HepG2 (cell line): ENCODE results near the gene ZNF684. TPM values are rescaled to one million over a fixed set of nuclear protein-coding genes. Genes with fewer than 3 reads are reported as not detected.
A peak's percentile ranks its signal among the peaks of the same experiment; 100 is the strongest.

Experiments used
- ESRRA ChIP-seq: sonication (generic); formaldehyde crosslinking; IDR thresholded peaks from 2 replicates; pipeline ENCODE4 v1.5.1; 2020; ENCODE audit warnings: mild to moderate bottlenecking, low read depth, missing genetic modification reagents
- KLF12 ChIP-seq: sonication (generic); formaldehyde crosslinking; IDR thresholded peaks from 2 replicates; pipeline ENCODE4 v1.4.0; 2020; ENCODE audit warnings: missing genetic modification reagents, borderline replicate concordance
- KMT2A ChIP-seq: sonication (generic); formaldehyde crosslinking; IDR thresholded peaks from 2 replicates; pipeline ENCODE4 v1.4.0; 2020; ENCODE audit warnings: missing genetic modification reagents
- NR1H2 ChIP-seq: sonication (generic); formaldehyde crosslinking; IDR thresholded peaks from 2 replicates; pipeline ENCODE4 v1.8.1; 2022; ENCODE audit warnings: low read depth, missing genetic modification reagents, borderline replicate concordance
- SIN3B ChIP-seq: fragments of 150-350 bp; IDR thresholded peaks from 2 replicates; pipeline ENCODE4 v1.6.1; 2014; ENCODE audit warnings: low read length
- SP140L ChIP-seq: sonication (generic); formaldehyde crosslinking; IDR thresholded peaks from 2 replicates; pipeline ENCODE4 v1.4.0; 2020; ENCODE audit warnings: missing genetic modification reagents, borderline replicate concordance
- XBP1 ChIP-seq: sonication (generic); formaldehyde crosslinking; IDR thresholded peaks from 2 replicates; pipeline ENCODE4 v1.5.0; 2020; ENCODE audit warnings: missing genetic modification reagents
- ZNF543 ChIP-seq: sonication (generic); formaldehyde crosslinking; IDR thresholded peaks from 2 replicates; pipeline ENCODE4 v1.4.0; 2020; ENCODE audit warnings: mild to moderate bottlenecking, missing genetic modification reagents
- ZNF549 ChIP-seq: sonication (generic); formaldehyde crosslinking; IDR thresholded peaks from 2 replicates; pipeline ENCODE4 v1.5.0; 2020; ENCODE audit warnings: missing genetic modification reagents
- ZNF75D ChIP-seq: sonication (generic); formaldehyde crosslinking; IDR thresholded peaks from 2 replicates; pipeline ENCODE4 v1.8.1; 2023; ENCODE audit warnings: missing genetic modification reagents, mild to moderate bottlenecking, borderline replicate concordance
- polyA plus RNA-seq, 8 experiments: library from polyadenylated mRNA; depleted of rRNA in 3 of 8; stranded (reverse) in 7 of 8; unstranded in 1 of 8; fragments of >200 nt; fragmentation: Illumina TruSeq in 4 of 8; extraction: Trizol in 4 of 8; gene quantifications; 2 replicates each; pipeline versions ENCODE4 v1.2.1 to v1.2.3, GENCODE V29; 2011 to 2016; ENCODE audit warnings: low read depth in 4 of 8, missing spikeins in 1 of 8, mixed read lengths in 1 of 8; ENCODE audit not compliant: insufficient read depth in 1 of 8
- total RNA-seq, 5 experiments: library from RNA; depleted of rRNA; stranded (reverse); fragments of >200 nt; fragmentation: Illumina TruSeq; extraction: Trizol; gene quantifications; 2 replicates each; pipeline ENCODE4 v1.2.3, GENCODE V29; 2016; ENCODE audit warnings: low read depth in 1 of 5
- TF ChIP-seq, protein P1 (sequence below): sonication (generic); formaldehyde crosslinking; conservative IDR thresholded peaks from 2 replicates; pipeline ENCODE4 v1.4.0; 2020; ENCODE audit warnings: missing genetic modification reagents
- TF ChIP-seq, protein P2 (sequence below): sonication (generic); formaldehyde crosslinking; IDR thresholded peaks from 2 replicates; pipeline ENCODE4 v1.4.0; 2020; ENCODE audit warnings: missing genetic modification reagents
- TF ChIP-seq, protein P3 (sequence below): sonication (generic); formaldehyde crosslinking; IDR thresholded peaks from 2 replicates; pipeline ENCODE4 v1.9.0; 2021; ENCODE audit warnings: missing genetic modification reagents, mild to moderate bottlenecking, borderline replicate concordance
- TF ChIP-seq, protein P4 (sequence below): sonication (generic); formaldehyde crosslinking; IDR thresholded peaks from 2 replicates; pipeline ENCODE4 v1.4.0; 2020; ENCODE audit warnings: mild to moderate bottlenecking, low read depth, missing genetic modification reagents
- TF ChIP-seq, protein P5 (sequence below): sonication (generic); formaldehyde crosslinking; IDR thresholded peaks from 2 replicates; pipeline ENCODE4 v1.5.0; 2020; ENCODE audit warnings: missing genetic modification reagents

The ZNF684 gene
- total and polyA plus RNA-seq, 2 of the 13 experiments (the other 11 are each of a cell fraction or from before 2014, with no cell fraction given): 6.5 to 15.2 TPM

DNA sequence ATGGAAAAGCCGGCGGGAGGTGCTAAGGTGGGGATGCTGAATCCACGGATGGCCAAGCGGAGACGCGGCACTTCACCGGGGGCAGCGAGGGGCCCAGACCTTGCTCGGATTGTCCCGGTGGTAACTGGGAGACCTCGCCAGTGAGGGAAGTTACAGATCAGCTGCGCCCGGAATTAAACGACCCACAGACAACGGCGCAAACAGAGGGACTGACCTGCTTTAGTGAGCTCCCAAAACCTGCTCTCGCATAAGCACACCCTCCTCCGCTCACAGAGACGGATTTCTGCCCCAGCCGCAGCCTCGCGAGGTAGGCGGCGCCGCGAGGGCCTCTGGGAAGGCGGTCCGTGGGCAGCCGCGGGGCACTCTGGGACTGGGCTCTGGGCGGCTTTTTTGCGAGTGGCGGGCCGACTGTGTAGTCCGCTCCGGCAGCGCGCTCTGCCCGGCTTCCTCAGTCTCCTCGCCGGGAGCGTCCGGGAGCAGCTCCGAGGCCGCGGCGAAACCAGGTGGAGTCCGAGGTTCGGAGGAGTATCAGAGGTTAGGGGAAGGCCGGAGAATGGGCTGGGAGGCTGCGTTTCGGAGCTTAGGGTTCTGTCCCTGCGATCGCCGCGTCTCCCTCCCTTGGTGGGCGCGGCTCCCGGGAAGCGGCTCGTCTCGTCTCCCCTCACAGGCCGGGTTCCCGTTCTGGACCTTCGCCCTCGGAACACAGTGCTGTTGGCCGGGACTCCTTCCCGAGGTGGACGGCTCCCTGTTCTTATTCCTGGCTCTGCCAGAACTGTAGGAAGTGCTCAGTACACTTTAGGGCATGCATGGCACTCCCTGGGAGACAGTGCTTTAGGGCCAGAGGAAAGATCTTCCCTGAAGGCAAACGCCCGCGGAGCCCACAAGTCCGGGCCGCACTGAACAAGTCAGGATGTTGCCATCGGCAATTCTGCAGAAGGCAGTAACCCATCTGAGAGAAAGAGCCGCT, 22.8 kb upstream of the ZNF684 start, which contains the start of gene EXO5 (continued):
- TF ChIP-seq, protein P1, sequence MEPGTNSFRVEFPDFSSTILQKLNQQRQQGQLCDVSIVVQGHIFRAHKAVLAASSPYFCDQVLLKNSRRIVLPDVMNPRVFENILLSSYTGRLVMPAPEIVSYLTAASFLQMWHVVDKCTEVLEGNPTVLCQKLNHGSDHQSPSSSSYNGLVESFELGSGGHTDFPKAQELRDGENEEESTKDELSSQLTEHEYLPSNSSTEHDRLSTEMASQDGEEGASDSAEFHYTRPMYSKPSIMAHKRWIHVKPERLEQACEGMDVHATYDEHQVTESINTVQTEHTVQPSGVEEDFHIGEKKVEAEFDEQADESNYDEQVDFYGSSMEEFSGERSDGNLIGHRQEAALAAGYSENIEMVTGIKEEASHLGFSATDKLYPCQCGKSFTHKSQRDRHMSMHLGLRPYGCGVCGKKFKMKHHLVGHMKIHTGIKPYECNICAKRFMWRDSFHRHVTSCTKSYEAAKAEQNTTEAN (CRISPR knock-in tag): peak; percentile 82
- TF ChIP-seq ZNF549: 0 out of 2 replicates have a peak, but pooled peaks have one; percentile 42
- peak; percentile 93; the same call in 1 of the 2 replicates for TF ChIP-seq XBP1 (CRISPR knock-in tag)
- TF ChIP-seq ESRRA (CRISPR knock-in tag): 0 out of 2 replicates have a peak, but pooled peaks have one; percentile 45
- TF ChIP-seq, protein P2, sequence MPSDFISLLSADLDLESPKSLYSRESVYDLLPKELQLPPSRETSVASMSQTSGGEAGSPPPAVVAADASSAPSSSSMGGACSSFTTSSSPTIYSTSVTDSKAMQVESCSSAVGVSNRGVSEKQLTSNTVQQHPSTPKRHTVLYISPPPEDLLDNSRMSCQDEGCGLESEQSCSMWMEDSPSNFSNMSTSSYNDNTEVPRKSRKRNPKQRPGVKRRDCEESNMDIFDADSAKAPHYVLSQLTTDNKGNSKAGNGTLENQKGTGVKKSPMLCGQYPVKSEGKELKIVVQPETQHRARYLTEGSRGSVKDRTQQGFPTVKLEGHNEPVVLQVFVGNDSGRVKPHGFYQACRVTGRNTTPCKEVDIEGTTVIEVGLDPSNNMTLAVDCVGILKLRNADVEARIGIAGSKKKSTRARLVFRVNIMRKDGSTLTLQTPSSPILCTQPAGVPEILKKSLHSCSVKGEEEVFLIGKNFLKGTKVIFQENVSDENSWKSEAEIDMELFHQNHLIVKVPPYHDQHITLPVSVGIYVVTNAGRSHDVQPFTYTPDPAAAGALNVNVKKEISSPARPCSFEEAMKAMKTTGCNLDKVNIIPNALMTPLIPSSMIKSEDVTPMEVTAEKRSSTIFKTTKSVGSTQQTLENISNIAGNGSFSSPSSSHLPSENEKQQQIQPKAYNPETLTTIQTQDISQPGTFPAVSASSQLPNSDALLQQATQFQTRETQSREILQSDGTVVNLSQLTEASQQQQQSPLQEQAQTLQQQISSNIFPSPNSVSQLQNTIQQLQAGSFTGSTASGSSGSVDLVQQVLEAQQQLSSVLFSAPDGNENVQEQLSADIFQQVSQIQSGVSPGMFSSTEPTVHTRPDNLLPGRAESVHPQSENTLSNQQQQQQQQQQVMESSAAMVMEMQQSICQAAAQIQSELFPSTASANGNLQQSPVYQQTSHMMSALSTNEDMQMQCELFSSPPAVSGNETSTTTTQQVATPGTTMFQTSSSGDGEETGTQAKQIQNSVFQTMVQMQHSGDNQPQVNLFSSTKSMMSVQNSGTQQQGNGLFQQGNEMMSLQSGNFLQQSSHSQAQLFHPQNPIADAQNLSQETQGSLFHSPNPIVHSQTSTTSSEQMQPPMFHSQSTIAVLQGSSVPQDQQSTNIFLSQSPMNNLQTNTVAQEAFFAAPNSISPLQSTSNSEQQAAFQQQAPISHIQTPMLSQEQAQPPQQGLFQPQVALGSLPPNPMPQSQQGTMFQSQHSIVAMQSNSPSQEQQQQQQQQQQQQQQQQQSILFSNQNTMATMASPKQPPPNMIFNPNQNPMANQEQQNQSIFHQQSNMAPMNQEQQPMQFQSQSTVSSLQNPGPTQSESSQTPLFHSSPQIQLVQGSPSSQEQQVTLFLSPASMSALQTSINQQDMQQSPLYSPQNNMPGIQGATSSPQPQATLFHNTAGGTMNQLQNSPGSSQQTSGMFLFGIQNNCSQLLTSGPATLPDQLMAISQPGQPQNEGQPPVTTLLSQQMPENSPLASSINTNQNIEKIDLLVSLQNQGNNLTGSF (CRISPR knock-in tag): peak; percentile 95
- no peak; the same call in 1 of the 2 replicates for TF ChIP-seq ZNF75D (CRISPR knock-in tag)
- TF ChIP-seq KLF12 (CRISPR knock-in tag): peak; percentile 89
- TF ChIP-seq, protein P3, sequence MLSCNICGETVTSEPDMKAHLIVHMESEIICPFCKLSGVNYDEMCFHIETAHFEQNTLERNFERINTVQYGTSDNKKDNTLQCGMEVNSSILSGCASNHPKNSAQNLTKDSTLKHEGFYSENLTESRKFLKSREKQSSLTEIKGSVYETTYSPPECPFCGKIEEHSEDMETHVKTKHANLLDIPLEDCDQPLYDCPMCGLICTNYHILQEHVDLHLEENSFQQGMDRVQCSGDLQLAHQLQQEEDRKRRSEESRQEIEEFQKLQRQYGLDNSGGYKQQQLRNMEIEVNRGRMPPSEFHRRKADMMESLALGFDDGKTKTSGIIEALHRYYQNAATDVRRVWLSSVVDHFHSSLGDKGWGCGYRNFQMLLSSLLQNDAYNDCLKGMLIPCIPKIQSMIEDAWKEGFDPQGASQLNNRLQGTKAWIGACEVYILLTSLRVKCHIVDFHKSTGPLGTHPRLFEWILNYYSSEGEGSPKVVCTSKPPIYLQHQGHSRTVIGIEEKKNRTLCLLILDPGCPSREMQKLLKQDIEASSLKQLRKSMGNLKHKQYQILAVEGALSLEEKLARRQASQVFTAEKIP (CRISPR knock-in tag): no peak
- TF ChIP-seq, protein P4, sequence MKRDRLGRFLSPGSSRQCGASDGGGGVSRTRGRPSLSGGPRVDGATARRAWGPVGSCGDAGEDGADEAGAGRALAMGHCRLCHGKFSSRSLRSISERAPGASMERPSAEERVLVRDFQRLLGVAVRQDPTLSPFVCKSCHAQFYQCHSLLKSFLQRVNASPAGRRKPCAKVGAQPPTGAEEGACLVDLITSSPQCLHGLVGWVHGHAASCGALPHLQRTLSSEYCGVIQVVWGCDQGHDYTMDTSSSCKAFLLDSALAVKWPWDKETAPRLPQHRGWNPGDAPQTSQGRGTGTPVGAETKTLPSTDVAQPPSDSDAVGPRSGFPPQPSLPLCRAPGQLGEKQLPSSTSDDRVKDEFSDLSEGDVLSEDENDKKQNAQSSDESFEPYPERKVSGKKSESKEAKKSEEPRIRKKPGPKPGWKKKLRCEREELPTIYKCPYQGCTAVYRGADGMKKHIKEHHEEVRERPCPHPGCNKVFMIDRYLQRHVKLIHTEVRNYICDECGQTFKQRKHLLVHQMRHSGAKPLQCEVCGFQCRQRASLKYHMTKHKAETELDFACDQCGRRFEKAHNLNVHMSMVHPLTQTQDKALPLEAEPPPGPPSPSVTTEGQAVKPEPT (CRISPR knock-in tag): peak; percentile 53; the same call in 1 of the 2 replicates
- TF ChIP-seq SIN3B: no peak
- TF ChIP-seq KMT2A (CRISPR knock-in tag): peak; percentile 97
- no peak for TF ChIP-seq SP140L (CRISPR knock-in tag)
- TF ChIP-seq, protein P5, sequence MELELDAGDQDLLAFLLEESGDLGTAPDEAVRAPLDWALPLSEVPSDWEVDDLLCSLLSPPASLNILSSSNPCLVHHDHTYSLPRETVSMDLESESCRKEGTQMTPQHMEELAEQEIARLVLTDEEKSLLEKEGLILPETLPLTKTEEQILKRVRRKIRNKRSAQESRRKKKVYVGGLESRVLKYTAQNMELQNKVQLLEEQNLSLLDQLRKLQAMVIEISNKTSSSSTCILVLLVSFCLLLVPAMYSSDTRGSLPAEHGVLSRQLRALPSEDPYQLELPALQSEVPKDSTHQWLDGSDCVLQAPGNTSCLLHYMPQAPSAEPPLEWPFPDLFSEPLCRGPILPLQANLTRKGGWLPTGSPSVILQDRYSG (CRISPR knock-in tag): 0 out of 2 replicates have a peak, but pooled peaks have one; percentile 88
- 0 out of 2 replicates have a peak, but pooled peaks have one; percentile 30 for TF ChIP-seq NR1H2
- TF ChIP-seq ZNF543 (CRISPR knock-in tag): peak; percentile 93
